GM21423 (cell line): ENCODE data around the gene BABAM2.
"Not testable (repeated sequence)": the region's sequence is repeated elsewhere in the genome, so short reads cannot be mapped to it uniquely, and the experiment has no call there.

Experiments used
- ATAC-seq: cut with Tn5 transposase; IDR thresholded peaks from one replicate; pipeline ENCODE4 v1.9.1; 2021; ENCODE audit warnings: mild to moderate bottlenecking, moderate library complexity; ENCODE audit not compliant: unreplicated experiment

The BABAM2 gene

DNA sequence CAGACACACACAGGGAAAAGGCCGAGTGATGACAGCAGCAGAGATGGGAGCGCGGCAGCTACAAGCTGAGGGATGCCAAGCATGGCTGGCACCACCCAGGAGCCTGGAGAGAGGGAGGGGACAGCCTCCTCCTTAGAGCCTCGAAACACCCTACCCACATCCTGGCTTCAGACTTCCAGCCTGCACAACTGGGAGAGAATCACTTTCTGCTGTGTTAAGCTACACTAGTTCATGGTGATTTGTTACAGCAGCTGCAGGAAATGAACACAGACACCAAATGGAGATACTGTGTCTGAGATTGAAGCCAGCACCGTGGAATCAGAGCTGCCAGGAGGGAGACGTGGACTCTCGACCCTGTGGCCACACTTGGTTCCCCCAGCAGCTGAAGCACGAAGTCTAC lies 474.6 kb downstream of the BABAM2 start:
- no peak for ATAC-seq

DNA sequence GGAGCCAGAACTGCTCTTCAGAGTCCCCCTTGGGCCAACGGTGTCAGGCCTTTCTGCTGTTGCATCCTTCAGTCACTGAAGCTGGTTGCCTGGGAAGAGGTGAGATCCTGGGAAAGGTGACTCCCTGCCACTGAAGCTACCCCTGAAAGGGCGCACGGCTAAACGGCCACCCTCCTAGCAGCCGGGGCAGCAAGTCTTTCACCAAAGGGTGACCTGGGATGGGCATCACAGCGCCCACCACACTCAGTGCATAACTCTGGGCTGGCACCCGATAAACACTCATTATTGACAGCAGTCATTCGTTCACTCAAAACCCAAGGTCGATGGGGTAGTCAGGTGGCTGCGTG lies 475.6 kb downstream of the BABAM2 start:
- no peak for ATAC-seq

GRCh38 chr2:28366496-28367282 lies 476.2 kb downstream of the BABAM2 start:
- no peak for ATAC-seq

- ATAC-seq: no peak
Measured at GRCh38 chr2:28367667-28368356, 477.3 kb downstream of the BABAM2 start.

- ATAC-seq: no peak
Measured at GRCh38 chr2:28368357-28368798, 477.8 kb downstream of the BABAM2 start.

GRCh38 chr2:28369358-28369757 lies 478.8 kb downstream of the BABAM2 start:
- no peak for ATAC-seq

GRCh38 chr2:28370354-28370753 lies 479.8 kb downstream of the BABAM2 start:
- ATAC-seq: no peak

- not testable (repeated sequence) for ATAC-seq
Measured at GRCh38 chr2:28371728-28372127, 481.2 kb downstream of the BABAM2 start.

GRCh38 chr2:28373854-28374253 lies 483.3 kb downstream of the BABAM2 start:
- ATAC-seq: no peak

- no peak for ATAC-seq
Measured at GRCh38 chr2:28374331-28374730, 483.8 kb downstream of the BABAM2 start.

DNA sequence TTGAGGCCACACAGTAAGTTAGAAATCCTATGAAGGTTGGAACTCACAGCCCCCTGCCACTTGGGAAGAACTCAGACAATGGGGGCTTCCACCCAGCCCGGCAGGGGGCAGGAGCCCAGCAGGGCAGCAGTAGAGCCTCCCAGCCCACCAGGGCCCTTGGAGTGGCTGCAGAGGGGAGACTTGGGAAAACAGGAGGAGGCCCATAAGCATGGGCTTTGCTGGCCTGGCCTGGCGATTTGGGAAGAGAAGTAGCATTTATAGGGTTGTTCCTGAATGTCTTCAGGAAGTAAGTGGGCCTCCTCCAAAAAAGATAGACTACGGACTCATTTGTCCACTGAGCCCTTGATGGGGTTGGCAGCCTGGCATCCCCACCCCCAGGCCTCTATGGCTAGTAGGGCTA lies 484.7 kb downstream of the BABAM2 start:
- no peak for ATAC-seq

- no peak for ATAC-seq
Measured at GRCh38 chr2:28375742-28376631, 485.5 kb downstream of the BABAM2 start.

- ATAC-seq: no peak
Measured at GRCh38 chr2:28377195-28377816, 486.8 kb downstream of the BABAM2 start.

GRCh38 chr2:28377984-28378678 lies 487.6 kb downstream of the BABAM2 start:
- ATAC-seq: no peak

DNA sequence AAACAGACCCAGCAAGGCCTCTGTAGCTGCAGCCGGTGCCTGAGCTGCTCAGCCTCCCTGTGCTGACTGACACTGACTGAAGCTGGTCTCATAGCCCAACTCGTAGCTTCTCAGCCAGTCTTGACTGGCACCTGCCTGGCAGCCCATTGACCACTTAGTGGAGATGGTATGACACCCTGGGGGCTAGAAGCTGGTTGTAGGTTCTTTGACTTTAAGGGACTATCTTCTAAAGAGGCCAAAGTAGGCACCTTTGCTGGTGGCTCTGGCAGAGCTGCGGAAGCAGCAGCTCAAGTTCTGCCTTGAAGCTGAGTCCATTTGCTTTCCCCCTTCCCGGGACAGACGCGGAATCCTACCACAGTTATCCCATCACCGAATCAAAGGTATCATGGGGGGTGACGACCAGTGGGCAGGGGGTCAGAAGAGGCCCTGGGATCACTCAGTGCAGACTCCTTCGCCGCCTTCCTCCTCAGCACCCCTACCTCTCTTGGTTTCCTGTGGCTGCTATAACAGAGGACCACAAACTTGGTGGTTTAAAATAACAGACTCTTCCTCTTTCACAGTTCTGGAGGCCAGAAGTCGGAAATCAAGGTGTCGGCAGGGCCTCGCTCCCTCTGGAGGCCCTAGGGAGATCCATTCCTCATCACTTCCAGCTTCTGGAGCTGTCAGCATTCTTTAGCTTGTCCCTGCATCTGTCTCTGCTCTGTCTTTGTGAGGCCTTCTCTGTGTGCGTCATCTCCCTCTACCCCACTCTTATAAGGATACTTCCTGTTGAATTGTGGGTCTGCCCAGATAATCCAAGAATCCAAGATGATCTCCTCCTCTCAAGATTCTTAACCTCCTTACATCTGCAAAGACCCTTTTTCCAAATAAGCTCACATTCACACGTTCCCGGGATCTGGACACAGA lies 488.4 kb downstream of the BABAM2 start:
- no peak for ATAC-seq

- ATAC-seq: no peak
Measured at GRCh38 chr2:28380219-28380618, 489.7 kb downstream of the BABAM2 start.

DNA sequence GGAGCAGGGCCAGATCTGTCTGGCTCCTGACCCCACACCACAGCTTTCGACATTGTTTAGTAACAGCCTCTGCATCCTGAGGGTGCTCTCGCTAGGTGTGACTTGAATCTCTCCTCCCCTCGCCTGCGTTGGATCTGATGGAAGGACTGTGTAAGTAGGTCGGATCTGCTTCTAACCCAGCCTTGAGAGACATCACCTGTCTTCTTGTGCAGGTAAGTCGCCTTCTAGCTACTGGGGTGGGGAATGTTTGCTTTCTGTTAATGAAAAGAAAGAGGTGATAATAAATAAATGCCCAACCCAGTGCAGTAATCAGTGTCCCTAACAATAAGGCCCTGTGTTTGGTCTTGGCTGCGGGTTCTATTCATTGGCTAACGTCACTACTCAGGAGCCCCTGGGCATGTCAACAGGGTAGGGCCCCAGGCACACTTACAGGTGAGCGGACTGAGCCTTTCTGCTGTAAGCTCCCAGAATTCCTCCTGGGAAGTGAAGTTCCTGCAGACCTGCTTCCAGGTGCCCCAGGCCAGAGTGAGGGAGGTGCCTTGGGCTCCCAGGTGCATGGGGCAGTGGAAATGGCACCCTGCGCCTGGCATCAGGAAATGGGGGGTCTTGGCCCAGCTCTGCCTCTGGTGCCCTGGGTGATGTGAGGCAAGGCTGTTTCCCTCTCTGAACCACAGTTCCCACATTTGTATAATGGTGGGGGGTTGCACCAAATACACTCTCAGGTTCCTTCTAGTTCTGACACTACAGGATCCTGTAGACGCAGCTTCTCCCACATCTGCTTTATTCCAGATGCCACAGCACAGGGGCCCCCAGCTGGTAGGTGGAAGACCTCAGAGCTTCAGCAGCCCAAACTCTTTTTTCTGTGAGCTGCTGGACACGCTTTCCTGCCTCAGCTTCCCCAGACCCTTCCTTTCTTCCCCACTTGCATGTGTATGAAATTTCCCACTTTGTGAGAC lies 491.0 kb downstream of the BABAM2 start:
- ATAC-seq: no peak

GRCh38 chr2:28382755-28383154 lies 492.2 kb downstream of the BABAM2 start:
- ATAC-seq: no peak
